ENCODE measurements around the gene CCDC124. TPM values are rescaled to one million over a fixed set of nuclear protein-coding genes. Genes with fewer than 3 reads are reported as not detected.
"Not testable (repeated sequence)": the region's sequence is repeated elsewhere in the genome, so short reads cannot be mapped to it uniquely, and the experiment has no call there.

The CCDC124 gene
- polyA plus RNA-seq, 12 donors, result 31.2 to 90.7 (median 45.0) TPM; not detected in 1

GRCh38 chr19:17977021-17977420 is 44.2 kb downstream of the CCDC124 start:
- DNase-seq, result no peak

- no peak for DNase-seq
Observed at GRCh38 chr19:17977488-17977887, 44.7 kb downstream of the CCDC124 start.

DNA sequence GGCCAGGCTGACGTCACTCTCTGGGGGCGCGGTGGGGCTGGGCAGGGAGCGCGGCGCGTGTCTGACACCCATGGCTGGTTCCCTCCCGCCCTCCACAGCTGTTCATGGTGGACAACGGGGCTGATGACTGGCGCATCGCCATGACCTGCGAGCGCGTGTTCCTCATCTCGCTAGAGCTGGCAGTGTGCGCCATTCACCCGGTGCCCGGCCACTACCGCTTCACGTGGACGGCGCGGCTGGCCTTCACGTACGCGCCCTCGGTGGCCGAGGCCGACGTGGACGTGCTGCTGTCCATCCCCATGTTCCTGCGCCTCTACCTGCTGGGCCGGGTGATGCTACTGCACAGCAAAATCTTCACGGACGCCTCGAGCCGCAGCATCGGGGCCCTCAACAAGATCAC is 48.8 kb downstream of the CCDC124 start:
- no peak for DNase-seq

DNA sequence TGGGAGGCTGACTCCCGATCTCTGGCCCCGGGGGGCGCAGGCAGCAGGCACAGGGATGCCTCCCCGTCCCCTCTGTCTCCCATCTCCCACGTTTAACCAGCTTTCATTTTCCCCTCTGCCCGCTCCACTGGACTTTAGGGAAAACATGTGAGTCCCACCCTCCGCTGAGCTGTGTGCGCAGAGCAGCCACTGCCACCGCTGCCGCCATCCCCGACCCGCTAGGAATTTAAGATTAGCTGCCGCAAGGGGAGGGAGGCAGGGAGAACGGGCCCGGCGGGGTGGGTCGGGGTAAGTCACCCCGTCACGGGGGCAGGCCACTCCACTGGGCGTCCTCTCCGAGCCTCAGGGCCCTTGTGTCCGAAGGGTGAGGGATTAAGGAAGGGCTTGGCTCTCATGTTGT is 49.6 kb downstream of the CCDC124 start:
- no peak for DNase-seq

DNA sequence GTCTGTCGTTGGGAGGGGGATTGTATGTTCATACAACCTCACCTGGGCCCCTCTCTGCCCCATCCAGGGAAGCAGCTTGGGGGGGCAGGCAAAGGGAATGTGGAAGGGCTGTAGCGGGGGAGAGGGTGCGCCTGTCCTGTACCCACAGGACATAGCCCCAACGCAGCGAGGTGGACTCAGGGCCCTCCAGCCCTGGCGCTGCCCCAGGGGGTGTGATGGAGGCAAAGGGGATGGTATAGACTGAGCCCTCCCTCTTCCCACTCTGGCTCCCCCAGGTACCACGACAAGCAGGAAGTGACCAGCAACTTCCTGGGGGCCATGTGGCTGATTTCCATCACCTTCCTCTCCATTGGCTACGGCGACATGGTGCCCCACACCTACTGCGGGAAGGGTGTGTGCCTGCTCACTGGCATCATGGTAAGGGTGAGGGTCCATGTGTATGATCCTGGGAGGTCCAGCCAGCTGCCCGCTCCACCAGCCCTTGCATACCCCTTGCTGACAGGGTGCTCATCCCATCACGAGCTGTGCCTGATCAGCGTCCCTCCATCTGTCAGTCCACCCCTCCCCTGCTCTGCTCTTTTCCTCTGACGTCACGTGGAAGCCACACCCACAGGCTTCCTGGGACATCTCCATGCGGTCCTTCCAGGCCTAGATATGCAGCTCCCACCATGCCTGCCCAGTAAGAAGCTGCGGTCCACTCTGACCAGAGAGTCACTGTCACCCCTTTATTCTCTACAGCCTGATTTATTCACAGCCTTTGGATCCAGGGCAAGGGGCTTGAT is 52.4 kb downstream of the CCDC124 start:
- DNase-seq, result no peak

GRCh38 chr19:17986569-17986968 is 53.8 kb downstream of the CCDC124 start:
- not testable (repeated sequence) for DNase-seq

DNA sequence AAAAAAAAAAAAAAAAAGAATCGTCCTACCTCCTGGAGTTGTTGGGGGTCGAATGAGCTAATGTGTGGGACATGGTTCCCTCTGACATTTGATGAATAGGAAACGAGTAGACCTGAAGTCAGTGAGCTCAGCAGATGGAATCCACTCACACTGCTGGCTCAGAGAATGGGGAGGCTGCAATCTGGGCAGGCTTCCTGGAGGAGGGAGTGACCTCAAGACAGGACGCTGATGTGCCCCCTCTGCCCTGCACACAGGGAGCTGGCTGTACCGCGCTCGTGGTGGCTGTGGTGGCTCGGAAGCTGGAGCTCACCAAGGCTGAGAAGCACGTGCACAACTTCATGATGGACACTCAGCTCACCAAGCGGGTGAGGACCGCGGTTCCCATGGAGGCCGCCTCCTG is 55.3 kb downstream of the CCDC124 start:
- no peak for DNase-seq

DNA sequence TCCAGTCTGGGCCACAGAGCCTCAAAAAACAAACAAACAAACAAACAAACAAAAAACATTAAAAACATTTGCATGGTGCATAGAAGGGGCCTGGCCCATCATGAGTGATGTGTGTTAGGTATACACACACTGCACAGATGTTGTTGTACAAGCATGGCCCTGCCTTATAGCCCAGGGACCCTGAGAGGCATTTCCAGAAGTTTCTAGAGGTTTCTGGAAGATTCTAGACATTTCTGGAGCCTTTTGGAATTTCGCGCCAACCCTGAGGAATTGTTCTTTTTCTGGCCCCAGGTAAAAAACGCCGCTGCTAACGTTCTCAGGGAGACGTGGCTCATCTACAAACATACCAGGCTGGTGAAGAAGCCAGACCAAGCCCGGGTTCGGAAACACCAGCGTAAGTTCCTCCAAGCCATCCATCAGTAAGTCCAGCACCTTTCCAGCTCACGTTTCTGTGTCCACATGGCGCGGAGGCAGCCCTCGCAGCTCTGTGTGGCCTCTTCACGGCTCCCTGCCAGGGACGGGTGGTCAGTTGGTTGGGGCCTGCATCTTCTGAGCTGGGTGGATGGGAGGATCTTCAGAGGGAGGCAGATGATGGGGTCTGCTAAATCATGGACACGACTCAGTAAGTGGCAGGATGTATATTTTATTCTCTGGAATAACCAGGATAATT is 56.7 kb downstream of the CCDC124 start:
- no peak for DNase-seq

GRCh38 chr19:17993076-17993813 is 60.4 kb downstream of the CCDC124 start:
- no peak for DNase-seq

Other genes starting within 250 kb of the CCDC124 start
- gene UNC13A, start 244.7 kb upstream of the CCDC124 start, polyA plus RNA-seq (ENCODE audit: insufficient read length in 12 of 12), result under 1 TPM in 10 of 12 donors, not detected in 2; 0.05 to 0.32 (median 0.09) TPM
- 10 to 100 TPM in 11 of 12 donors, not detected in 1; 16.7 to 70.3 (median 28.2) TPM for gene MAP1S, start 213.5 kb upstream of the CCDC124 start, polyA plus RNA-seq (ENCODE audit: insufficient read length in 12 of 12)
- 1 to 10 TPM in 4 of 12 donors, under 1 TPM in 6, not detected in 2; 0.67 to 4.0 (median 0.88) TPM for gene FCHO1, start 181.5 kb upstream of the CCDC124 start, polyA plus RNA-seq (ENCODE audit: insufficient read length in 12 of 12)
- 10 to 100 TPM in 1 of 12 donors, 1 to 10 TPM in 2, under 1 TPM in 3, not detected in 6; 0.12 to 17.5 (median 1.1) TPM for gene B3GNT3, start 137.9 kb upstream of the CCDC124 start, polyA plus RNA-seq (ENCODE audit: insufficient read length in 12 of 12)
- gene INSL3, start 111.5 kb upstream of the CCDC124 start, polyA plus RNA-seq (ENCODE audit: insufficient read length in 12 of 12), result under 1 TPM in 2 of 12 donors, not detected in 10; 0.24 to 0.44 TPM
- gene JAK3, start 85.0 kb upstream of the CCDC124 start, polyA plus RNA-seq (ENCODE audit: insufficient read length in 12 of 12), result 1 to 10 TPM in 10 of 12 donors, under 1 TPM in 1, not detected in 1; 0.60 to 6.4 (median 1.9) TPM
- 1,000 to 10,000 TPM in 11 of 12 donors, not detected in 1; 1,385 to 2,689 (median 1,882) TPM for gene RPL18A, start 73.1 kb upstream of the CCDC124 start, polyA plus RNA-seq (ENCODE audit: insufficient read length in 12 of 12)
- under 1 TPM in 6 of 12 donors, not detected in 6; 0.05 to 0.11 (median 0.06) TPM for gene SLC5A5, start 61.1 kb upstream of the CCDC124 start, polyA plus RNA-seq (ENCODE audit: insufficient read length in 12 of 12)
- 1 to 10 TPM in 6 of 12 donors, under 1 TPM in 4, not detected in 2; 0.56 to 6.9 (median 1.0) TPM for gene KCNN1, start 34.1 kb downstream of the CCDC124 start, polyA plus RNA-seq (ENCODE audit: insufficient read length in 12 of 12)
- gene ARRDC2, start 75.2 kb downstream of the CCDC124 start, polyA plus RNA-seq (ENCODE audit: insufficient read length in 12 of 12), result 1 to 10 TPM in 11 of 12 donors, not detected in 1; 2.7 to 9.7 (median 4.7) TPM
- under 1 TPM in 10 of 12 donors, not detected in 2; 0.21 to 0.58 (median 0.32) TPM for gene IL12RB1, start 153.9 kb downstream of the CCDC124 start, polyA plus RNA-seq (ENCODE audit: insufficient read length in 12 of 12)
- 10 to 100 TPM in 4 of 12 donors, 1 to 10 TPM in 8; 4.4 to 70.6 (median 8.8) TPM for gene MAST3, start 164.8 kb downstream of the CCDC124 start, polyA plus RNA-seq (ENCODE audit: insufficient read length in 12 of 12)
- gene PIK3R2, start 220.1 kb downstream of the CCDC124 start, polyA plus RNA-seq (ENCODE audit: insufficient read length in 12 of 12), result 10 to 100 TPM in 11 of 12 donors, not detected in 1; 33.4 to 70.2 (median 45.2) TPM
- 1 to 10 TPM in 3 of 12 donors, under 1 TPM in 4, not detected in 5; 0.09 to 4.5 (median 0.67) TPM for gene IFI30, start 240.8 kb downstream of the CCDC124 start, polyA plus RNA-seq (ENCODE audit: insufficient read length in 12 of 12)